ENCODE data around the gene CORO2B. TPM values are rescaled to one million over a fixed set of nuclear protein-coding genes. Genes with fewer than 3 reads are reported as not detected.
A peak's percentile ranks its signal among the peaks of the same experiment; 100 is the strongest.

CORO2B gene, protein sequence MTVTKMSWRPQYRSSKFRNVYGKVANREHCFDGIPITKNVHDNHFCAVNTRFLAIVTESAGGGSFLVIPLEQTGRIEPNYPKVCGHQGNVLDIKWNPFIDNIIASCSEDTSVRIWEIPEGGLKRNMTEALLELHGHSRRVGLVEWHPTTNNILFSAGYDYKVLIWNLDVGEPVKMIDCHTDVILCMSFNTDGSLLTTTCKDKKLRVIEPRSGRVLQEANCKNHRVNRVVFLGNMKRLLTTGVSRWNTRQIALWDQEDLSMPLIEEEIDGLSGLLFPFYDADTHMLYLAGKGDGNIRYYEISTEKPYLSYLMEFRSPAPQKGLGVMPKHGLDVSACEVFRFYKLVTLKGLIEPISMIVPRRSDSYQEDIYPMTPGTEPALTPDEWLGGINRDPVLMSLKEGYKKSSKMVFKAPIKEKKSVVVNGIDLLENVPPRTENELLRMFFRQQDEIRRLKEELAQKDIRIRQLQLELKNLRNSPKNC
- 0.12 TPM for total RNA-seq

DNA sequence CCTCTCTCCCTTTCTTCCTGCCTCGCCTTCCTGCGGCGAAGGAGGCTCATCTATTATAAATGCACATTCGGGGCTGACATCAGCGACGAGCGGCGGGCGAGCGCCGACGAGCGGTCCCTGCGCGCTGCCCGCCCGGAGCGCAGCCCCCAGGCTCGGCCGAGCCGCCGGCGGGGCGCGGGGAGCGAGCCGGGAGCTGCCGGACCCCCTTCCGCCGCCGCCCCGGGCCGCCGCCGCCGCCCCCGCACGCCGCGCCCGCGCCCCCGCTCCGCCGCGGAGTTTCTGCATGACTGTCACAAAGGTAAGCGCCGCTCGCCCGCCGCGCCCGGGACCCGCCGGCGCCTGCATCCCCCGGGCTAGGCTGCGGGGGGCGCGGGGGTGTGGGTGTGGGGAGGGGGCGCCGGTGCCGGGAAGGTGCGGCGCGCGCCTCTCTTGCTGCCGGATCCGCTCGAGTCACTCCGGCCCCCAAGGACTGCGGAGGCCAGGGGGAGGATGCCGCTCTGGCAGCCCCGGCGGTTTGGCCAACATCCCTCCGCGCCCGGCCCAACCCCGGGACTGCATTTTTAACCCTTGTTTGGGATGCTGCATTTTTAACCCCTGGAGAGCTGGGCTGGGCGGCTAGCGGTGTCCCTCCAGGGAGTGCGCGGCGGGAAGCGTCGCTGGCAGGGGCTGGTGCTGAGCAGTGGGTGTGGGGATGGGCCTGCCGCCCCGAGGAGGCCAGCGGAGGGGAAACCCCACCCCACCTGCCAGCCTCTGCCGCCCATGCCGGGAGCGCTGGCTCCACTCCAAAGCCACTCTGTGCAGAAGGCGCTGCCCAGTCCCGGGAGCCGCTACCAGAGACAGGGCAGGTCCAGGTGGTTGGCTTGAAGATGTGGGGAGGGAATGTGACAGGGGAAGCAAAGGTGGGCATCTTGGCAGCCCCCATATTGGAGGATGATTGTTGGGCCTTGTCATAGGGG is at the start of gene CORO2B:
CORO2B (plus strand) TSS at position 14 of the 956 bp plus-strand sequence; CDS start at position 284, 270 bp downstream.
- no peak for ATAC-seq

DNA sequence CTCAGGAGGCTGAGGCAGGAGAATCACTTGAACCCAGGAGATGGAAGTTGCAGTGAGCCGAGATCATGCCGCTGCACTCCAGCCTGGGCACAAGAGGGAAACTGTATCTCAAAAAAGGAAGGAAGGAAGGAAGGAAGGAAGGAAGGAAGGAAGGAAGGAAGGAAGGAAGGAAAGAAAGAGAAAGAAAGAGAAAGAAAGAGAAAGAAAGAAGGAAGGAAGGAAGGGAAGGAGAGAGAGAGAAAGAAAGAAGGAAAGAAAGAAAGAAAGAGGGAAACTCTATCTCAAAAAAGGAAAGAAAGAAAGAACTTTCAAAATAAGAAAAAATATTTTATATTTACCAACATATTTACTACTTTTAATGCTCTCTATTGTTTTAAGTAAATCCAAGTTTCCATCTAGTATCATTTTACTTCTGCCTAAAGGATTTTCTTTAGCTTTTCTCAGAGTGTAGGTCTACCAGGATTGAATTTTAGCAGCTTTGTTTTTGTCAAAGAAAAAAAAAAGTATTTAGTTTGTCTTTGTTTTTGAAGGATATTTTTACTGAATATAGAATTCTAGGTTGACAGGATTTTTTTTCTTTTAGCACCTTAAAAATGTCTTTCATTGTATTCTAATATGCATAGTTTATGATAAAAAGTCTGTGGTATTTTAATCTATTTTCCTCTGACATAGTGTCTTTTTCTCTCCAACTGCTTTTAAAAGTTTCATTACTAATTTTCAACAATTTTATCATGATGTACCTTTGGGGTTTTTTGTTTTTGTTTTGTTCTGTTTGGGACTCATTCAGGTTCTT is 47.2 kb upstream of the CORO2B start:
- no peak for ATAC-seq

GRCh38 chr15:68536331-68537095 is 42.3 kb upstream of the CORO2B start:
- ATAC-seq: no peak

GRCh38 chr15:68537097-68537496 is 41.7 kb upstream of the CORO2B start:
- peak; percentile 65 for ATAC-seq

DNA sequence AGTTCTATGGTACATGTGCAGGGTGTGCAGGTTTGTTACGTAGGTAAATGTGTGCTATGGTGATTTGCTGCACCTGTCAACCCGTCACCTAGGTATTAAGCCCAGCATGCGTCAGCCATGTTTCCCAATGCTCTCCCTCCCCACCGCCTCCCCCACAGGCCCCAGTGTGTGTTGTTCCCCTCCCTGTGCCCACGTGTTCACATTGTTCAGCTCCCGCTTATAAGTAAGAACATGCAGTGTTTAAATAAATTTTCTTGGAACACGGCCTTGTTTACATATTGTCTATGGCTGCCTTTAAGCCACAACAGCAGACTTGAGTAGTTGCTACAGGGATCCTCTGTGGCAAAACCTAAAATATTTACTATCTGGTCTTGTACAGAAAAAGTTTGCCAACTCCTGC is 41.3 kb upstream of the CORO2B start:
- ATAC-seq: peak; percentile 85

GRCh38 chr15:68538311-68538710 is 40.5 kb upstream of the CORO2B start:
- ATAC-seq: peak; percentile 39

DNA sequence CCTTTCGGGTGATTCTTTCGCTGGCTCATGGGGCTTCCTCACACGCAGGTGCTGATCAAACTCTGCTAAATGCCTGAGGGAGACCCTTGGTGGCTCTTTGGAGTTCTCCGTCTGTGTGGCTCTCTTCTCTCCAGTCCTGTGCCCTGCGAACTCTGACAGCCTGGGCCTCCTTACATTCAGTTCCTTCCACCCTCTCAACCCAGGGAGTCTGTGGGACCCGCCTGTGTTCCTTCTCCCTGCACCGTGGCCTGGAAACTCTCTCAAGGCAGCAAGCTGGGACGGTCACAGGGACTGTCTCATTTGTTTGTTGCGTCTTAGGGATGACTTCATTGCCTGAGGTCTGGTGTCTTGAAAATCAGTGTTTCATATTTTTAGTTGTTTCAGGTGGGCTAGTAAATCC is 37.0 kb upstream of the CORO2B start:
- no peak for ATAC-seq

DNA sequence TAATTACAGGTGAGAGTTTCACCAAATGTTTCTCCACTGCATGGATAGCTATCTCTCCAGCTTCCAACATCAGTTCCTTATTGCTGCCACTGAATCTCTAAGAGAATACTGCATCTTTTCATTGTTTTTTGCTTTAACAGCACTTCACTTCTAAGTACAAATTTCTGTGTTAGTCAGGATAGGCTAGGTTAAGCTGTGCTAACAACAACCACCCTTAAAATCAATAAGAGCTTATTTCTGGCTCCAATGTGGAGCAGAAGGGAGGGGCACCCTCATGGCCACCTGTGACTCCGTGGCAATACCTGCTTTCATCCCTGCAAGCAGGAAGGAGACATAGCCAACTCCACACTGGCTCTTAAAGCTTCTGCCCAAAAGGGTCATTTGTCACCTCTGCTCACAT is 36.4 kb upstream of the CORO2B start:
- ATAC-seq: no peak

- ATAC-seq: no peak
Observed at GRCh38 chr15:68542771-68543164, 36.0 kb upstream of the CORO2B start.

- peak; percentile 20 for ATAC-seq
Observed at GRCh38 chr15:68543165-68544008, 35.4 kb upstream of the CORO2B start.

DNA sequence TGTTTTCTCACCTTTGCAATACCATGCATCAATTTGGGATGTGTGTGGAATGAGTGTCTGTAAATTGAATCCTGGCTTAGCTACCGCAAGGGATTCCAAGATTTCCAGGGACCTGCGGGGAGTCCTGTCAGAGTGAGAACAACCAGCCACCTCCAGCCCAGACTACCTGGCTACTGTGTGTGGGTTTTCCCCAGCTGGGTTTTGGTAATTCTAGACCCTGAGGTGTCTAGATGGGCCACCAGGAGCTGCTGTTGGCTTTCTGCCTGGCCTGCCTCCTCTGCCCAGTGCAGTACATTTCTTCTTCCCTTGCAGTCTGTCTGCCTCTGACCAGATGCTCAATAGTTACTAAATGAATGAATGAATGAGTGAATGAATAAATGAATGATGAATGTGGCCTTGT is 32.5 kb upstream of the CORO2B start:
- ATAC-seq: no peak

- ATAC-seq: no peak
Observed at GRCh38 chr15:68548364-68548763, 30.4 kb upstream of the CORO2B start.

GRCh38 chr15:68550004-68550403 is 28.8 kb upstream of the CORO2B start:
- ATAC-seq: no peak

DNA sequence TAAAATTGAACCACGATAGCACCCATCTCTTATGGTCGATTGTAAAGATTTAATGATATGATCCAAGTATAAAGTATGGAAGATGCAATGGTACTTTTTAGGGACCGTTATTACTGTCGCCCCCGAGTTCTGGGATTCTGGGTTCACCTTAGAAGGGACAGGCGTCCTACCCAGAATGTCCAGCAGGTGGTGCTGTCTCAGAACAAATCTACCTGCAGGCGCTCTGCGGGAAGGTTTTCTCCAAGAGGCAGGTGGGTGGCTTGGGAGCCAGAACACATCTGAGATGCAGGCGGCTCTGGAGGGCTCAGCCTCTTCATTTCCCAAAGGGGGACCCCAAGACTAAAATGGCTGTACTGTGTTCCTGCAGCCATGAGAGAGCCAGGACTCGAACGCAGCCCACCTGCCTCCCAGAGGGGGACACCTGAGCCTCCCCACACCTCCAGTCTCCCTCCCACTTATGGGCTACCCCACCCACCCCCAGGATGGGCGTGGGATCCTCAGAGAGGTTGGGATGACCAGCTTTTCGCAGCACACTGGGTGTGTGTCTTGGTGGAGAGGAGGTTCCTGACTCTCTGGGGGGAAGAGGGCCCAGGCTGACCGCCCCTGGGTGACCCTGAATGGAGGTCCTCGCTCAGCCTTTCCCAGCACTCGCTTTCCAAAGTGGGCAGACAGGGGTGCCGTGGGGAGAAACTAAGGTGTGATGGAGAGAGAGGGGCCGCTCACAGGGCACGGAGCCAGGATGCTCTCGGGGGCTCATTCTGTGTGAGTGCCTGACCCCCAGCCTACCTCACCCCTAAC is 28.1 kb upstream of the CORO2B start:
- ATAC-seq: peak; percentile 53

- no peak for ATAC-seq
Observed at GRCh38 chr15:68551296-68551635, 27.5 kb upstream of the CORO2B start.

DNA sequence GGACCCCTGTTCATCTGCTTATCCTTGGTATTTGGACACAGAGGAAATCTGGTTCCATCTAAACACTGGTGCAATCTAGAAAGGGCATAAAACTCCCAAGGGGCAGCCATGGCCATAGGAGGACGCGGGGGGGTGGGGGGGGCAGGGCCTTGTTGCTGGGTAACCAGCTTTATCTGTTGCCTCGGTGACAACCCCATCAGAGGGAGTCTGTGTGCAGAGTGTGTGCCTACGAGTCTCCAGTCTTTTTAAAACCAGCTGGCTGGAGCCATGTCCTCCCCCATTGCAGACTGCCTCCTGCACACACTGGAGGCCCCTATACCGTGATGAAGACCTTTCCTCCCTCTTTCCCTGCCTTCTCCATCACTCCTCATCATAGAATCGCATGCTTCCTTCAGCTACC is 26.4 kb upstream of the CORO2B start:
- no peak for ATAC-seq

DNA sequence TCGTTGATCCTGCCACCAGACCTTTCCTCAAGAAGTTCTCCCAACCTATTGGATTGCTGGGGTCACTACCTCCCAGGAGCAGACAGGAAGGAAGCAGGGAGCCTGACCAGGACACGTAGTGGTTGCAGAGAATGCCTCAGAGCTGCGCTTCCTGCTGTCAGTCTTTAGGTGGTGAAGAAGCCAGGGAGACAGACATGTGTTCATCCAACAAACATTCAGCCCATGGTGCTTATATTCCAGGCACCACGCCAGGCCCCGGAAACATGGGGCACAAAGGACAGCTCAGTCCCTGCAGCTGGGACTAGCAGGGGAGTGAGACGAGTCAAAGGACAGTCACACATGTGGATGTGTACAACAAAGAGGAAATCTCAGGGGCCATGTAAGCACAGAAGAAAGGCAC is 26.0 kb upstream of the CORO2B start:
- no peak for ATAC-seq

DNA sequence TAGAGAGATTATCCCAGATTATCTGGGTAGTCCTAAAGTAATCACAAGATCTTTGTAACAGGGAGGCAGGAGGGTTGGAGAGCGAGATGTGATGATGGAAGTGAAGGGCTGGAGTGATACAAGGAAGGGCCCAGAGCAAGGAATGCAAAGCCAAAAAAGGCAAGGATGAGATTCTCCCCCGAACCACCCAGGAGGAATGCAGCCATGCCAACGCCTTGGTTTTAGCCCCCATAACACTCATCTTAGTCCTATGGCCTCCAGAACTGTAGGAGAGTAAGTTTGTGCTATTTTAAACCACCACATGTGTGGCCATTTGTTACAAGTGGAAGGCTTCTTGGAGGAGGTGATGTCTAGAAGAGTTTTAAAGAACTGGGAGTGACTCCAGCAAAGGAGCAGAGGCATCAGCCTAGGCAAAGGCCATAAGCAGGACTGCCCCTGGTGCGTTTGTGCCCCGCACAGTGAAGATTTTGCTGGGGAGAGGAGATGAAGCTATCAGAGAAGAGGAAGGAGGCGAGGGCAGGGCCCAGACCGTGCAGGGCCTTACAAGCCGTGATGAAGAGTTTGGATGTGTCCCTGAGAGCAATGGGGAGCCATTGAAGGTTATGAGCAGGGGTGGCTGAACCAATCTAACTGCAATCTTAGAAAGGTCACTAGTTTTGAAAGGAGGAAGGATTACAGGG is 25.3 kb upstream of the CORO2B start:
- no peak for ATAC-seq

DNA sequence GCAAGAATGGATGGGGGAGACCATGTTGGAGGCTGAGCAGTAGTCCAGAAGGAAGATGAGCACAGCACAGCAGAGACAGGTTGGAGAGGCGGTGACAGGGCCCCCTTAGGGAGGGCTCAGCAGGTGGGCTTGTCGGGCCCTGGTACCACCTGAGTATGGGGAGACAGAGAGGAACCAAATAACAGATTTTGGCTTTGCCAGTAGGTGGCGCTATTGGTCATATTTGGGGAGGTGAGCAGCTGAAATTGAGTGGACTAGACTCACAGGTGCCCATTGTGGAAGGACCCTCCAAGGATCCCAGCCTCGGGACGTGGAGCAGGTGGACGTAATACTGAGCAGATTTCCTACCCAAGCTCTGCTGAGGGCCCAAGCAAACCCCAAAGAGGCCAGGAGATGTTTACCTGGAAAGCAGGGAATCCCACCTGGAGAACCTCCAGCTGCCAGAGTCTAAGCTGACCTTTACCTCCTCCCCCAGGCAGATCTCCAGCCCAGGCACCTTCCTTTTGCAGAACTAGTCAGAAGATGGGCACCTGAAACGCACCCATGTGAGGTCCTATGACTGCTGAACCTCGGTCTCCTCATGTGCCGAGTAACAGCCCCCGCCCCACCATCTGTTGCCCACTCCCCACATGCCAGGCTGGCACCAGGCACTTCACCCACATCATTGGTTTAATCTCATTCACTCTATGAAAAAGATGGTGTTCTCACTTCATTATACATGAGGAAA is 24.6 kb upstream of the CORO2B start:
- no peak for ATAC-seq
